Measurements from ENCODE around the gene PRDM5.

DNA sequence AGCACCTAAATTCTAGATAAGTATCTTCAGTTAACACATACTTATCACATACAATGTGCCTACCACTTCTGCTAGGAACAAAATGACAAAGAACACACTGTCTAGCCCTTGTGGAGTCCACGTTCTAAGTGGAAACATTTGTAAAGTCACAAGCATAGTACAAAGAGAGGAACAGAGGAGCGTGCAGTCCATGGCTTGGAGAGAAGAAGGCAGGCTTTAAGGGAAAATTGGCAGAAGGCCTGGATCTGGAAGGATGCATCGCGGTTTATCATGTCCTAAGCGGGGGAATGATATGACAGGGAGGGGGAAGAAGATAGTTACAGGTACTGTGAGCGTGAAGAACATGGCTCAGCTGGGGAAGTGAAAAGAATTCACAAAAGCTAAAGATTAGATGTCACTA is 218.0 kb downstream of the PRDM5 start:
- TF ChIP-seq, protein P1, sequence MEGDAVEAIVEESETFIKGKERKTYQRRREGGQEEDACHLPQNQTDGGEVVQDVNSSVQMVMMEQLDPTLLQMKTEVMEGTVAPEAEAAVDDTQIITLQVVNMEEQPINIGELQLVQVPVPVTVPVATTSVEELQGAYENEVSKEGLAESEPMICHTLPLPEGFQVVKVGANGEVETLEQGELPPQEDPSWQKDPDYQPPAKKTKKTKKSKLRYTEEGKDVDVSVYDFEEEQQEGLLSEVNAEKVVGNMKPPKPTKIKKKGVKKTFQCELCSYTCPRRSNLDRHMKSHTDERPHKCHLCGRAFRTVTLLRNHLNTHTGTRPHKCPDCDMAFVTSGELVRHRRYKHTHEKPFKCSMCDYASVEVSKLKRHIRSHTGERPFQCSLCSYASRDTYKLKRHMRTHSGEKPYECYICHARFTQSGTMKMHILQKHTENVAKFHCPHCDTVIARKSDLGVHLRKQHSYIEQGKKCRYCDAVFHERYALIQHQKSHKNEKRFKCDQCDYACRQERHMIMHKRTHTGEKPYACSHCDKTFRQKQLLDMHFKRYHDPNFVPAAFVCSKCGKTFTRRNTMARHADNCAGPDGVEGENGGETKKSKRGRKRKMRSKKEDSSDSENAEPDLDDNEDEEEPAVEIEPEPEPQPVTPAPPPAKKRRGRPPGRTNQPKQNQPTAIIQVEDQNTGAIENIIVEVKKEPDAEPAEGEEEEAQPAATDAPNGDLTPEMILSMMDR (IDR thresholded peaks at IDR 0.05): no peak
- TF ChIP-seq ZFX (IDR thresholded peaks at IDR 0.05; ENCODE audit: borderline replicate concordance): no peak

Measured in 22Rv1 (cell line).